ENCODE data around the gene SPATA16.

DNA sequence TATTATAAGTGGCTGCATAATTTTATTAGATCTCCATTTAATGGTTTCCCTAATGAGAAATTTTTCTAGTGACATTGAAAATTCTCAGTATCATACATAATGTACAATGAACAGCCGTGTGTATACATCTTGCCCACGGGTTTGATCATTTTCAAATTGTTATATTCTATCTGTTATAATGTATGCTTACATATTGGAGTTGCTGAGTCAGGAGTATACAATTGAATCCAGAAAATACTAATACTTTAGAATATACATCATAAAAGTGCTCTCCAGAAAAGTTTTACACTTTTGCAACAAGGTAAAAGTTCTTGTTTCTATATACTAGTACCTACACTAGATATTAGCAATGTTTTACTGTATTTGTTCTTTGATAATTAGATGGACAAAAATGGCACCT, 82.8 kb downstream of the SPATA16 start:
- TF ChIP-seq POLR2A (IDR thresholded peaks at IDR 0.05) = no peak
- TF ChIP-seq, protein P1, sequence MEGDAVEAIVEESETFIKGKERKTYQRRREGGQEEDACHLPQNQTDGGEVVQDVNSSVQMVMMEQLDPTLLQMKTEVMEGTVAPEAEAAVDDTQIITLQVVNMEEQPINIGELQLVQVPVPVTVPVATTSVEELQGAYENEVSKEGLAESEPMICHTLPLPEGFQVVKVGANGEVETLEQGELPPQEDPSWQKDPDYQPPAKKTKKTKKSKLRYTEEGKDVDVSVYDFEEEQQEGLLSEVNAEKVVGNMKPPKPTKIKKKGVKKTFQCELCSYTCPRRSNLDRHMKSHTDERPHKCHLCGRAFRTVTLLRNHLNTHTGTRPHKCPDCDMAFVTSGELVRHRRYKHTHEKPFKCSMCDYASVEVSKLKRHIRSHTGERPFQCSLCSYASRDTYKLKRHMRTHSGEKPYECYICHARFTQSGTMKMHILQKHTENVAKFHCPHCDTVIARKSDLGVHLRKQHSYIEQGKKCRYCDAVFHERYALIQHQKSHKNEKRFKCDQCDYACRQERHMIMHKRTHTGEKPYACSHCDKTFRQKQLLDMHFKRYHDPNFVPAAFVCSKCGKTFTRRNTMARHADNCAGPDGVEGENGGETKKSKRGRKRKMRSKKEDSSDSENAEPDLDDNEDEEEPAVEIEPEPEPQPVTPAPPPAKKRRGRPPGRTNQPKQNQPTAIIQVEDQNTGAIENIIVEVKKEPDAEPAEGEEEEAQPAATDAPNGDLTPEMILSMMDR (IDR thresholded peaks at IDR 0.05) = no peak

All from thyroid gland (tissue), 4 donors.